GM10248 (cell line): ENCODE measurements around the gene PTPN18.
"Not testable (repeated sequence)": the region's sequence is repeated elsewhere in the genome, so short reads cannot be mapped to it uniquely, and the experiment has no call there.

ENCODE experiments used
- CTCF ChIA-PET: fragments of 300-600 bp; sonication (Branson Sonifier 250); formaldehyde crosslinking; extraction: SDS; loops from one replicate; lab custom pipeline; 2021; ENCODE audit warnings: antibody characterized with exemption; lab: Yijun Ruan, JAX
- POLR2A ChIA-PET: fragments of 350-650 bp; sonication (Branson Sonifier 250); formaldehyde crosslinking; extraction: SDS; loops from one replicate; lab custom pipeline; 2020; ENCODE audit warnings: antibody characterized with exemption; lab: Yijun Ruan, JAX
- DNase-seq: peaks from one replicate; pipeline ENCODE4 v3.0.0; 2012; ENCODE audit errors: extremely low spot score
- TF ChIP-seq, protein P1 (sequence below): IDR thresholded peaks from 2 replicates; pipeline ENCODE4 v1.5.1; 2012; ENCODE audit warnings: mild to moderate bottlenecking, low read depth; ENCODE audit errors: extremely low read depth, missing control alignments, control extremely low read depth

PTPN18 gene

DNA sequence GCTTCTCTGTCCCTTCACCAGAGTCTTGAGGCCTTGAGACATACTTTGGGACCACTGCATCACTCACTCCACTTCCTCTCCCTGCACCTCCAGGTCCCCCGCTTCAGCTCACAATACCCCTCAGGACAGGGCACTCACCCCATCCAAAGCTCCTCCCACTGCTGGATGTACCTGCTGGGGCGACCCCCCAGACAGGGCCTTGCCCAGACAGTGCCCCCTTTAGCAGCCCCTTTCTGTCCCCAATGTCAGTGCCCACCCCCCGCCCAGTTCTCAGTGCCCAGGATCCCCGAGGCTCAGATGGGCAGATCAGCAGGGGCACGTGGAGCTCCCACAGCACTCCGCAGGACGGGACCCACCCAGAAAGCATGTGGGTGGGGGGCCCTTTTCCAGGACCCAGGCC is 37.0 kb upstream of the PTPN18 start:
- ChIA-PET CTCF (interaction anchor here (1.1 to 4.7 kb wide), 2 partner anchors 13 to 15 kb away, joined by 4 to 36 read pairs; no protein-coding TSS in a partner anchor), POLR2A (no interaction called here)
- TF ChIP-seq, protein P1, sequence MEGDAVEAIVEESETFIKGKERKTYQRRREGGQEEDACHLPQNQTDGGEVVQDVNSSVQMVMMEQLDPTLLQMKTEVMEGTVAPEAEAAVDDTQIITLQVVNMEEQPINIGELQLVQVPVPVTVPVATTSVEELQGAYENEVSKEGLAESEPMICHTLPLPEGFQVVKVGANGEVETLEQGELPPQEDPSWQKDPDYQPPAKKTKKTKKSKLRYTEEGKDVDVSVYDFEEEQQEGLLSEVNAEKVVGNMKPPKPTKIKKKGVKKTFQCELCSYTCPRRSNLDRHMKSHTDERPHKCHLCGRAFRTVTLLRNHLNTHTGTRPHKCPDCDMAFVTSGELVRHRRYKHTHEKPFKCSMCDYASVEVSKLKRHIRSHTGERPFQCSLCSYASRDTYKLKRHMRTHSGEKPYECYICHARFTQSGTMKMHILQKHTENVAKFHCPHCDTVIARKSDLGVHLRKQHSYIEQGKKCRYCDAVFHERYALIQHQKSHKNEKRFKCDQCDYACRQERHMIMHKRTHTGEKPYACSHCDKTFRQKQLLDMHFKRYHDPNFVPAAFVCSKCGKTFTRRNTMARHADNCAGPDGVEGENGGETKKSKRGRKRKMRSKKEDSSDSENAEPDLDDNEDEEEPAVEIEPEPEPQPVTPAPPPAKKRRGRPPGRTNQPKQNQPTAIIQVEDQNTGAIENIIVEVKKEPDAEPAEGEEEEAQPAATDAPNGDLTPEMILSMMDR: no peak
- DNase-seq: no peak

DNA sequence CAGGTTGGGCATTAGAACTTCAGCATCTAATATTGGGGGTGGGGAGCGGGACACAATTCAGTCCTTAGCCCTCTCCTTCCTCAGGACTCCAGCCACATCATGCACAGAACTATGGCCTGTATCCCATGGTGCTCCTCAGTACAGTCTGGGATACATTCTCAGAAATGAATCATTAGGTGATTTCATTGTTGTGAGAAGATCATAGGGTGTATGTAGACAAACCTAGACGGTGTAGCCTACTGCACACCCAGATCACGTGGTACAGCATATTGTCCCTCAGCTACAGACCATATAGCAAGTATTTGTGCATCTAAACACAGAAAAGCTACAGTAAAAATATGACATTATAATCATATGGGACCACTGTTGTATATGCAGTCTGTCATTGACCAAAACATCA is 36.3 kb upstream of the PTPN18 start:
- TF ChIP-seq, protein P1: no peak
- DNase-seq: no peak
- ChIA-PET CTCF (interaction anchor here (1.1 to 4.7 kb wide), 2 partner anchors 13 to 16 kb away, joined by 4 to 36 read pairs; no protein-coding TSS in a partner anchor), POLR2A (no interaction called here)

DNA sequence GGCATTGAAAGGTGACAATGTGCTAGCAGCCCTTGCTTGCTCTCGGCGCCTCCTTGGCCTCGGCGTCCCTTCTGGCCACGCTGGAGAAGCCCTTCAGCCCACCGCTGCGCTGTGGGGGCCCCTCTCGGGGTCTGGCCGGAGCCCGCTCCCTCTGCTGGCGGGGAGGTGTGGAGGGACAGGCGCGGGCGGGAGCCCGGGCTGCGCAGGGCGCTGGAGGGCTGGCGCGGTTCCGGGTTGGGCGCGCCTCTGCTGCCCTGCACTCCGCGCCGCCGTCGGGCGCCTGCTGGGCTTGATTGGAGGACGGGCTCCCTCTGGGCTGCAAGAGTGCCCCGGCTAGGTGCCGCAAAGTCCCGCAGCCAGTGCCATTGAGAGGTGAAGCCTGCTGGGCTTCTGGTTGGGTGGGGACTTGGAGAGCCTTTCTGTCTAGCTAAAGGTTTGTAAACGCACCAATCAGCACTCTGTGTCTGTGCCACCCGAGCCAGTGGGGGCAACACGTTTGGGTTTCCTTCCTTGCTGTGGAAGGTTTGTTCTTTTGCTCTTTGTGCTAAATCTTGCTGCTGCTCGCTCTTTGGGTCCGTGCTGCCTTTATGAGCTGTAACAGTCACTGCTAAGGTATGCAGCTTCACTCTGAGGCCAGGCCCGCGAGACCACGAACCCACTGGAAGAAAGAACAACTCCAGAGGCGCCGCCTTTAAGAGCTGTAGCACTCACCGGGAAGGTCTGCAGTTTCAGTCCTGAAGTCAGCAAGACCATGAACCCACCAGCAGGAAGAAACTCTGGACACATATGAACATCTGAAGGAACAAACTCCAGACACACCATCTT is 27.9 kb upstream of the PTPN18 start:
- CTCF ChIA-PET: interaction anchor here (1.5 kb wide), 1 partner anchor 12 kb away, joined by 4 read pairs; no protein-coding TSS in a partner anchor
- TF ChIP-seq, protein P1: no peak
- no peak for DNase-seq
- POLR2A ChIA-PET: no interaction called here

DNA sequence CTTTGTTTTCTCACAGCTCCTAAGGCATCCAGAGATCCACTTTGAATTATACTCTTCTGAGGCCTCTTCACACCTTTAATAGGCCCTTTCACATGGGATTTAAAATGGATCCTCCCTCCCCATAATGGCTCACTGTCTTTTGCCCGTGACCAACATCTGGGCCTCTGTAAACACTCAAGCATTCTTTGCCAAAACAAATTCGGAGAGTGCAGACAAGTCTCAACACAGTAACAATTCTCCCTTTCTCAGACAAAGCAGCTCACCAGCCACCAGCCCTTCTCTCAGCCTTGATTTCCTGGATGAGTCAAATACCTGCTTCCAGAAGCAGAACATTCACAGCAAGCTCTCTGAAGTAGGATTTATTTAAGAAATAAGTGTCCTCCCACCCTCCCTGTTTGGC is 27.1 kb upstream of the PTPN18 start:
- TF ChIP-seq, protein P1: no peak
- no peak for DNase-seq
- ChIA-PET POLR2A (no interaction called here), CTCF (no interaction called here)

DNA sequence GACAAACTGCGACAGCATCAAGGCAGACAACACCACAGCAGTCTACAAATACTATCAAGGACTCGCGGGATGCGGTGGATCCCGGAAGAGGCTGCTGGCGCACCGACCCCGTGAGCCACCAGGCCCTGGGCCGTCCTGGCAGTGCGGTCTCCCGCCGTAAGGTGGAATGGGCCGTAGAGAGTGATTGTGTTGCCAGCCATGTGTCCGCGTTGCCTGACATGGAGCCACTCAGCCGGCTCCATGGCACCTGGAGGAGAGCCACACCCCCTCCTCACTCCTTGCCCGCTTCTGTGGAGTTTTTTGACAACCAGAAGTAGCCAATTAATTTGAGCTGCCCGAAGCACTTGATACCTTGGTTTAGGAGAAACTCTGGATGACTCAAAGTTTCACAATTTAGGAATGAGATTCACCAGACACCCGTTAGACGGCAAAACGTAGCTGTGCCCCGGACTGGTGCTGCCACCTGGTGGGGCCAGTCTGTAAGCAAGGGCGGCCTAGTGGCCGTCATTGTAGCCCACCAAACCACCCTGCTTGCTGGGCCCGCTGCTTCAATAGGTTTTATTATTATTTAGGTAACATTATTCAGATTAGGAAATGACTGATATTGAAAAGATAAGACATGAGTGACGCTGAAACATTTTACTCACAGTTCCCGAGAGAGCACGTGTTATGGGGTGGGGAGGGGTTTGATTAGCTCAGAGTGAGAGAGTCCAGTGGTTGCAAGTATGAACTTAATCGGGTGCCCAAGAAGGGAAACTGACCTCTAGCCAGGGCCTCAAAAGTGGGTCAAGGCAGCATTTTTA is 23.4 kb upstream of the PTPN18 start:
- TF ChIP-seq, protein P1: peak; percentile 92
- DNase-seq: peak; percentile 83
- ChIA-PET CTCF (interaction anchor here (0.8 to 5.5 kb wide), 18 partner anchors 9 to 1576 kb away, joined by 3 to 36 read pairs (median 5); partner anchors contain the start of genes IMP4, MZT2B and SMPD4), POLR2A (no interaction called here)

DNA sequence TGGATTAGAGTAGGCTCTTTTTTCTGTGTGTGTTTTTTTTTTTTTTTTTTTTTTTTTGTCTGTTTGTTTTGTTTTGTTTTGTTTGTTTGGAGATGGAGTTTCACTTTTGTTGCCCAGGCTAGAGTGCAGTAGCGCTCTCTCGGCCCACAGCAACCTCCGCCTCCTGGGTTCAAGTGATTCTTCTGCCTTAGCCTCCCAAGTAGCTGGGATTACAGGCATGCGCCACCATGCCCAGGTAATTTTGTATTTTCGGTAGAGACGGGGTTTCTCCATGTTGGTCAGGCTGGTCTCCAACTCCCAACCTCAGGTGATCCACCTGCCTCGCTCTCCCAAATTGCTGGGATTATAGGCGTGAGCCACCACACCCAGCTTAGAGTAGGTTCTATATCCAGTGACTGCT is 22.6 kb upstream of the PTPN18 start:
- CTCF ChIA-PET: interaction anchor here (0.9 to 5.5 kb wide), 18 partner anchors 8 to 1577 kb away, joined by 3 to 36 read pairs (median 4); partner anchors contain the start of genes IMP4, MZT2B and SMPD4
- POLR2A ChIA-PET, DNase-seq: not testable (repeated sequence)
